ENCODE measurements around the gene REEP3.
"Not testable (repeated sequence)": the region's sequence is repeated elsewhere in the genome, so short reads cannot be mapped to it uniquely, and the experiment has no call there.

REEP3 gene, protein sequence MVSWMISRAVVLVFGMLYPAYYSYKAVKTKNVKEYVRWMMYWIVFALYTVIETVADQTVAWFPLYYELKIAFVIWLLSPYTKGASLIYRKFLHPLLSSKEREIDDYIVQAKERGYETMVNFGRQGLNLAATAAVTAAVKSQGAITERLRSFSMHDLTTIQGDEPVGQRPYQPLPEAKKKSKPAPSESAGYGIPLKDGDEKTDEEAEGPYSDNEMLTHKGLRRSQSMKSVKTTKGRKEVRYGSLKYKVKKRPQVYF

DNA sequence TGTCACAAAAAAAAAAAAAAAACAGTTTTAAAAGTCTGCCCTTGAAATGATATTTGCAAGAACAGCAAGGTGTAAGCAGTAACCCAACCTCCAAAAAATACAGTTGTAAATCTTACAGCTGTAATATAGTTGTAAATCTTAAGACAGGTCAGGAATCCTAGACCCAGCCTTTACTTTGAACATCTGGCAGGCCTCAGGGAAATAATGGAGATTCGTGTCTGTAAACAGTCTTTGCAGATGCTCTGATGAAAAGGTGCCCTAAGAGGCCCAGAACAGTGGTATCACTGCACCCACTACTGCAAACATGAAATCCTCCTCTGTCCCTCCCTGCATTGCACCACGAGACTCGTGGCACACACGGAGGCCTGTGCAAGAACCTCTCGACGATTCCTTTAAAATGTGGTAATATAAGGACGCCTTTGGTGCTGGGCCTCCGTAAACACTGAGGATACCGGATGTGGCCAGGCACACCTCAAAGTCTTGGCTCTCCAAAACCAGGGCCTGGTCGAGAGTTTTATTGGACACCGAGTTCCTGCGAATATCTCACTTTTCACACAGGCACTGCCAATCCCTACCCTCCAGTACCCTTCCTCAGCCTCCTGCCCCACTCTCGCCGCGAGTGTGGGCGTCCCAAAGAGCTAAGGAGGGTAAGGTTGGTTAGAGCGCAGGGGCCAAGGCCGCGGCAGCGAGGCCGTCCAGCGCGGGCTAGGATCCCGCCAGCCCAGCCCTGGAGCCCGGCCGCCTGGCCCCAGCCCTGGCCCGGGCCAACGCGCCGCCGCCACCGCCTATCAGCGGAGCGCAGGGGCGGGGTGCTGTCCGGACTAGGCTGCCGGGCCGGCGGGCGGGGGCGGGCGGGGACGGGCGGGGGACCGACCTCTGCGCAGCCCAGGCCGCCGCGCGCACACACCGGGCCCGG, at the start of gene REEP3:
Gene REEP3, plus strand, starts transcription at position 902 of the 916 bp plus-strand sequence. CDS start 145 bp downstream, outside the sequence.
- DNase-seq (ENCODE audit: low read depth in 4 of 4, low spot score in 1 of 4): peak in 3 of 4 experiments; percentile 9 to 26 (median 11)

DNA sequence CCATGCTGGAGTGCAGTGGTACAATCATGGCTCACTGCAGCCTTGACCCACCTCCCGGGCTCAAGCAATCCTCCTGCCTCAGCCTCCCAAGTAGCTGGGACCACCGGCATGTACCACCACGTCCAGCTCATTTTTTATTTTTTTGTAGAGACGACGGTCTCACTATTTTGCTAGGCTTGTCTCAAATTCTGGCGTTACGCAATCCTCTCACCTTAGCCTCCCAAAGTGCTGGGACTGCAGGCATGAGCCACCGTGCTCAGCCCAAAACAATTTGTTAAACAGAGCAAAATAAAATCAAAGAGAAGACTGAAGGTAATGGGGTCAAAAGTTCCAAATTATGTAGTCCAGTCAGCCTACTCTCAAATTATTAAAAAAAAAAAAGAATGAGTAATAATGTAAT, 46.7 kb upstream of the REEP3 start:
- no peak for DNase-seq (ENCODE audit: low read depth in 4 of 4, low spot score in 1 of 4)

DNA sequence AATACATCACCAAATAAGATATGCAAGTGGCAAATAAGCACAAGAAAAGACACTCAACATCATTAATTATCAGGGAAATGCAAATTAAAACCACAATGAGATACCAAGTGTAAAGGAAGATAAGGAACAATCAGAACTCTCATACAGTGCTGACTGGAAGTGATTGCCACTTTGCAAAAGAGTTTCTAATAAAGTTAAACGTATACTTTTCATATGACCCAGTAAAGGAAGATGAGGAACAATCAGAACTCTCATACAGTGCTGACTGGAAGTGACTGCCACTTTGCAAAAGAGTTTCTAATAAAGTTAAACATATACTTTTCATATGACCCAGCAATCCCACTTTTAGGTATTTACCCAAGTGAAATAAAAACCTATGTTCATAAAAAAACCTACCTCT, 43.3 kb upstream of the REEP3 start:
- no peak for DNase-seq (ENCODE audit: low read depth in 4 of 4, low spot score in 1 of 4)

DNA sequence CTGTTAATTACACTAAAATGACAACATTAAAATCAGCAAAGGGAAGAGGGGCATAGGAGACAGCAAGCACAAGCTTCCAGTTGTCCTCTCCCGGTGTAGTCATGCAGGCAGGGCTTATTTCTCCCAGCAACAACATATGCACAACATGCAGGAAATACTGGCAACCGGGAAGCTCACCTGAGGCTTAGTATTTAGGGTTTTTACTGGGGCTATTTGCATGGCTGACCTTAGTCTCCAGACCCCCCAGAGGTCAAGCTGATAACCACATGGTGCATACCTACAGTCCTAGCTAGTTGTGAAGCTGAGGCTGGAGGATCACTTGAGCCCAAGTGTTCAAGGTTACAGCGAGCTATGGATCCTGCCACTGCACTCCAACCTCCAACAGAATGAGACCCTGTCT, 42.6 kb upstream of the REEP3 start:
- DNase-seq (ENCODE audit: low read depth in 4 of 4, low spot score in 1 of 4): no peak

DNA sequence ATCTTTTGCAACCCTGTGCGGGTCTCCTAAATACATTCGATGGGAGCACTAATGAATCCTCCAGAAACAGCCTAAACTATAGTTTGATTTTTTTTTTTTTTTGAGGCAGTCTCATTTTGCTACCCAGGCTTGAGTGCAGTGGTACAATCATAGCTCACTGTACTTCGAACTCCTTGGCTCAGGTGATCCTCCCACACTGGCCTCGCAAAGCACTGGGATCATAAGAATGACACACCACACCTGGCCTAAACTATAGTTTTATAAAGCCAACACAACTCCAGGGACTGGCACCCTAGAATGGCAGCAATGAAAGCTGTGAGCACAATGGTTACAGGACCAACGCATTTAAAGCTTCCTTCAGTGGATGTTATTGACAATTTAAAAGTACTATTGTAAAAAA, 41.0 kb upstream of the REEP3 start:
- no peak for DNase-seq (ENCODE audit: low read depth in 4 of 4, low spot score in 1 of 4)

DNA sequence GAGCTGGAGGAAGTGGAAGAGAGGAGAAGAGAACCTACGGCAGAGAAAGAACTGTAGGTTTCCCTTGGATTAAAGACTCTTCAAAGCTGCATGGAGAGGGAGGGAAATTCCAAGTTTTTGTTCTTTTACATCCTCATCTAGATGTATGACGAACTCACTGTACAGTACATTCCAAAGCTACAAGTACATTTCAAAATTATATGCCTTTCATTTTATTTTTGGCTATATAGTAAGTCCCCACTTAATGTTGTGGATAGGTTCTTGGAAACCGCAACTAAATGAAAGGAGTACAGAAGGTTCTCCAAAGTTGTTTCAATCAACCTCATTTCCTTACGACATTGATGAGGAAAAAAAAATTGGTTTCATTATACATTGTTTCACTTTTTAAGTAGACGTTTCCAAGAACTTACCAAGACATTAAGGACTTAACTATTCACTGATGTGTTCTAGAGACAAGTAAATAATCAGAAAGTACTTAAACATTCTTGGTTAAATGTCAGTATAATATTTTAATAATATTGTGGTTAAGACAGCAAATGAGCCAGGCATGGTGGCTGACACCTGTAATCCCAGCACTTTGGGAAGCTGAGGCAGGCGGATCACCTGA, 39.3 kb upstream of the REEP3 start:
- DNase-seq (ENCODE audit: low read depth in 4 of 4, low spot score in 1 of 4): no peak

DNA sequence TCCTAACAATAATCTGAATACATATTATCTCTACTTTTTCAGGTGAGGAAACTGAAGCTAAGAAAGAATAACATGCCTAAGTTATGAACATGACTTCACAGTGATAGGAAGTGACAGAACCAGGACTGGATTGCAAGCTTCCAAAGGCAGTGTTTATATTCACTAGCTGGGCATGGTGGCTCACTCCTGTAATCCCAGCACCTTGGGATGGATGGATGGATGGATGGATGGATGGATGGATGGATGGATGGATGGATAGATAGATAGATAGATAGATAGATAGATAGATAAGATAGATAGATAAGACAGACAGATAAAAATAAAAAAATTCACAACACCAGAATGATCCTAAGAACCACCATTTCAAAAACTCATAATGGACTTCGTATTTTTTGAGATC, 37.2 kb upstream of the REEP3 start:
- DNase-seq (ENCODE audit: low read depth in 4 of 4, low spot score in 1 of 4): no peak

DNA sequence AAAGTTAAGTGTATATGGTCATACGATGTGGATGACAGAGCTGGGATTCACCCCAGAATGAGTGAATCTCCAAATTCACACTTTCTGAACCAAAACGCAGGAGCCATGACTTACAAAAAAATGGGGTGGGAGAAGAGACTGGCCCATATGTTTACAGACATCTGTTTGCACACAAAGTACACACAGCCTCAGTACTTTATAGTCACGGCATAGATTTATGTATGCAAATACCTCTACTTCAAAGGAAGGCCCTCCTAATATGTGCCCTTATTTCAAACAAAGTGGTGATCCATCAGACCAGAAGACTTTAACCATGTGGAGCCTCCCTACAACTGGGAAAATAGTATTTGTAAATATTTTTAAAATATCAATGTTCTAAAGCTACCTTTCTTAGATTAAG, 33.2 kb upstream of the REEP3 start:
- DNase-seq (ENCODE audit: low read depth in 4 of 4, low spot score in 1 of 4): no peak

DNA sequence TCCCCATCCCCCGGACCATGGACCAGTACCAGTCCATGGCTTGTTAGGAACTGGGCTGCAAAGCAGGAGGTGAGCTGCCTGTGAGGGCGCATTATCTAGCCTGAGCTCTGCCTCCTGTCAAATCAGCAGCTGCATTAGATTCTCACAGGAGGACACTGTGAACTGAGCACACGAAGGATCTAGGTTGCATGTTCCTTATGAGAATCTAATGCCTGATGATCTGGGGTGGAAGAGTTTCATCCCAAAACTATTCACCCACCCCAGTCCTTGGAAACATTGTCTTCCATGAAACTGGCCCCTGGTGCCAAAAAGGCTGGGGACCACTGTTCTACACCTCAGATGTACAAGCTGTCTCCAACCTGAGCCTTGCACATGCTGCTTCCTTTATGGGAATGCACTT, 31.4 kb upstream of the REEP3 start:
- DNase-seq (ENCODE audit: low read depth in 4 of 4, low spot score in 1 of 4): no peak

DNA sequence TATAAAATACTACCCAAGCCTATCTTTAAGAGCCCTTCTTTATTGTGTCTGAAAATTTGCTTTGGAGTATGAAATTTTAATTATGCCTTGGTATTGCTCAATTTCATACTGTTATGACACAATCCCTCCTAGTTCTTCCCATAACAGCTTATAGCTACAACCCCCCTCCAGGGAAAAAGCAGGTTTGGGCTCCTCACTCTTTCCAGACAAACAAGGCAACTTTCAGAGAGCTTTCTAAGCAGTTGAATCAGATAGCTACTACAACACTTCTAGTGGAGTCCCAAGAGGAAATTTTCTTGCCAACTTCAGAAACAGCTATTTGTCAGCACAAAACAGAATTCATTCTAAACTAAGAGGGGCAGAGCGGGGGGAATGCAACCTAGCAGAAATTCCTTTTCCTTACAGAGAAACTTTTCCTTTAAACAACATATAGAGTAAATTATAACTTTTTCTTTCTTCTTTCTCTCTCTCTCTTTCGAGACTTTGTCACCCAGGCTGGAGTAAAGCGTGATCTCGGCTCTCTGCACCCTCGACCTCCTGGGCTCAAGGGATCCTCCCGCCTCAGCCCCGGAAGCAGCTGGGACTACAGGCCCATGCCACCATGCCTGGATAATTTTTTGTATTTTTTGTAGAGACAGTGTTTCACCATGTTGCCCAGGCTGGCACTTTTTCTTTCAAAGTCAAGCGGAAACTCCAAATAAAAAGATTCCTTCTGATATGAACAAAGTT, 29.4 kb upstream of the REEP3 start:
- no peak for DNase-seq (ENCODE audit: low read depth in 4 of 4, low spot score in 1 of 4)

DNA sequence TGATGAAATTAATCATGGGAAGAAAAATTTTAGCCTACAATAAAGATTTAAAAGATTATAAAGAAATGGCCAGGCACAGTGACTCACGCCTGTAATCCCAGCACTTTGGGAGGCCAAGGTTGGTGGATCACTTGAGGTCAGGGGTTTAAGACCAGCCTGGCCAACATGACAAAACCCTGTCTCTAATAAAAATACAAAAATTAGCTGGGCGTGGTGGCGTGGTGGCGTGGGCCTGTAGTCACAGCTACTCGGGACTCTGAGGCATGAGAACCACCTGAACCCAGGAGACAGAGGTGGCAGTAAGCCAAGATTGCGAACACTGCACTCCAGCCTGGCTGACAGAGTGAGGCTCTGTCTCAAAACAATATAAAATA, 28.9 kb upstream of the REEP3 start:
- DNase-seq (ENCODE audit: low read depth in 4 of 4, low spot score in 1 of 4): not testable (repeated sequence)

DNA sequence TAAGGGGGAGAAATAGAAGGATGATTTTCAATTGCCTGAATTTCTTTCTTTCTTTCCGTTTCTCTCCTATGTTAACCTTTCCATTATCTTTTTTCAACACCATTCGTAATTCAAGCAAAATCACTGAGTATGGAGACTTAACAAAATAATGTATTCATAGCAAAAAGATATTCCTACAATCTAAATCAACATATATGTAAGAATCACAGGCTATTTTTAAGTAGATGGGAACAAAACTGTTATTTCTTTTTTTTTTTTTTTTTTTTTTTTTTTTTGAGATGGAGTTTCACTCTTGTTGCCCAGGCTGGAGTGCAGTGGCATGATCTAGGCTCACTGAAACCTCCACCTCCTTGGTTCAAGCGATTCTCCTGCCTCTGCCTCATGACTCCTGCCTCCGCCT, 28.2 kb upstream of the REEP3 start:
- no peak for DNase-seq (ENCODE audit: low read depth in 4 of 4, low spot score in 1 of 4)

DNA sequence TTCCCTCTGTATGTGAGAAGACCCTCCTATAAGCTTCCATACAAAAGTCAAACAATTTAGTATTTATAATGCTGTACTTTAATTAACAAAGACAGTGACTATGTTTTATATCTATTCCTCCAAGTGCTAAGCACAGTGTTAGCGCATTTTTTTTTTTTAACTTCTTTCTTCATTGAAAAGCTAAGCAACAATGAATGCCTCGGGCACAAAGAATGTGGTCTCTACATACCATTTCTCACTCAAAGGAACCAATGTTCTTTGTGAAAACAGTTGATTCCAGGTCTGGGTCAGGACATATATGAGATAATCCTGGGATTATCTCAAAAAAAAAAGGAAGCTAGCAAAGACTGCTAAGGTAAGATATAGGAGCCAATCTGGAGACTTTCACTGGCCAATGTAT, 26.2 kb upstream of the REEP3 start:
- no peak for DNase-seq (ENCODE audit: low read depth in 4 of 4, low spot score in 1 of 4)

DNA sequence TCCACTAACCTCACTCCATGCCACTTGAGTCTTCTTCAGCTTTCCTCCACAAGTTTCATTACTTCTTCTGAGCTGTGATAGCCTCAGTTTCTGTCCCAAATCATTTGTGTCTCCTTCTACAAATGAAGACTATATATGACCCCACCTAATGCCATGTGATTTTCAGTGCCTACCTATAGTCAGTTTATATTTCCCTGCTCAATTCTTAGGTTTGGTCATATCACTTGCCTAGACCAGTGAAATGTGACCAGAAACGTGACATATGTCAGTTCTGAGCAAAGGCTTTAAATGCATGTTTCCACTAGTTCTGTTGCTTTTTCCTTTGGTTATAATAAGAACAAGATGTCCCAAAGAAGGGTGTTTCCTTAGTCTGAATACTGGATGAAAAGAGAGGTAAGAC, 24.6 kb upstream of the REEP3 start:
- no peak for DNase-seq (ENCODE audit: low read depth in 4 of 4, low spot score in 1 of 4)

DNA sequence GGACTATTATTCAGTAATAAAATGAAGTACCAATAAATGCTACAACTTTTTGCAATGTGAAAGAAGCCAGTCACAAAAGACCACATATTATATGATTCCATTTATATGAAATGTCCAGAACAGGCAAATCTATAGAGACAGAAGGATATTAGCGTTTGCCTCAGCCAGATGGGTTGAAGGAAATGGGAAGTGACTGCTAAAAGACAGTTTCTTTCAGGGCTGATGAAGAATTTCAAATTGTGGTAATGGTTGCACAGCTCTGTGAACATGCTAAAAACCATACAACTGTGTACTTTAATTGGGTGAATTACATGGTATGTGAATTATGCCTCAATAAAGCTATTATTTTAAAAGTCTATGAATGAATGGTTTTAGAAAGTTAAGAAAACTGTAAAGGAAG, 23.9 kb upstream of the REEP3 start:
- no peak for DNase-seq (ENCODE audit: low read depth in 4 of 4, low spot score in 1 of 4)

DNA sequence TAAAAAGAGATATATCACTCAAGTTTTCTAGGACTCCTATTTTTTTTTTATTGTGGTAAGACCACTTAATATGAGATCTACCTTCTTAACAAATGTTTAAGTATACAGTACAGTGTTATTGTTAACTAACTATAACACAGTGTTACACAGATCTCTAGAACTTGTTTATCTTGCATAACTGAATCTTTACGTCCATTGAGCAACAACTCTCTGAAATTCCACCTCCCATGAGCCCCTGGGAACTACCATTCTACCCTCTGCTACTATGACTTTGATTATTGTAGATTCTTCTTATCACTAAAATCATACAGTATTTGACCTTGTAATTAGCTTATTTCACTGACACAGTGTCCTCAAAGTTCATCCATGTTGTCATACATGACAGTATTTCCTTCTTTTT, 22.5 kb upstream of the REEP3 start:
- no peak for DNase-seq (ENCODE audit: low read depth in 4 of 4, low spot score in 1 of 4)

DNA sequence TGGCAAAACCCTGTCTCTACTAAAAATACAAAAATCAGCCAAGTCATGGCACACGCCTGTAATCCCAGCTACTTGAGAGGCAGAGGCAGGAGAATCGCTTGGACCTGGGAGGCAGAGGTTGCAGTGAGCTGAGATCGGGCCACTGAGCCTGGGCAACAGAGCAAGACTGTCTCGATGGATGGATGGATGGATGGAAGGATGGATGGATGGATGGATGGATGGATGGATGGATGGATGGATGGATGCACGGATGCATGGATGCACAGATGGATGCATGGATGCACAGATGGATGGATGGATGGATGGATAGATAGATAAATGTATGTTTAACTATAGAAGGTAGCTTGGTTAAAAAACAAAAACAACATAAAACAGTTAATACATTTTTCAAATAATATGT, 20.6 kb upstream of the REEP3 start:
- DNase-seq (ENCODE audit: low read depth in 4 of 4, low spot score in 1 of 4): not testable (repeated sequence)

DNA sequence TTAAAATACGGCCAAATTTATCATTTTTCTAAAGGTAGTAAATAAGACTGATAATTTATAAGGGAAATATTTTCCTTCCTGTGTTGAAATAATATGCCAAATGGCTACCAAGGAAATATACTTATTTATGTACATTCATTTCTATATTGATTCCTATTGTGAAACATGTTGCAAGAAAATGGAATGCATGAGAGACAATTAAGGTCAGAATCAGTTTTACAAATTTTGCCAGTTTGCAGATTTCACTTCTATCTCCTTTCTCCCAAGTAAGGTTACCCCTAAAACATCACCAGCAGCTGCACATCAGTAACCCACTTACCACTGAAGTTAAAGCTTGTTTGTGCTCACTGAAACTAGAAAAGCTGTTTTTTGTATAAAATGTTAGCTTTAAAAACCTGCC, 19.2 kb upstream of the REEP3 start:
- DNase-seq (ENCODE audit: low read depth in 4 of 4, low spot score in 1 of 4): no peak

DNA sequence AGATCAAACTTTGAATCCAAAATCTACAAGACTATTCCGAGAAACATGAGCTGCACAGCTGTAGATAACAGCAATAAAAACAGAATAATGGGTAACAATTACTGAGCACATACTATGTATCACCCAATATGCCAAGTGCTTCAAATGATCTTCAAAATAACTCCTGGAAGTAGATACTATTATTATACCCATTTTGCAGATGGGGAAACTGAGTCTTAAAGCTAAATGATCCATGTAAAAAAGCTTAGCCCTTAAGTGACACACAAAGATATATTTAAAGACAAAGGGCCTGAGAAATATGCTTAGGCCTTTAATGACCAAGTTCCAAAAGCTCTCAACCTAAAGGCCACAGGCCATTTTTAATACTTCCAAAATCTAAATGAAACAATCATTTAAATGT, 18.4 kb upstream of the REEP3 start:
- DNase-seq (ENCODE audit: low read depth in 4 of 4, low spot score in 1 of 4): no peak

DNA sequence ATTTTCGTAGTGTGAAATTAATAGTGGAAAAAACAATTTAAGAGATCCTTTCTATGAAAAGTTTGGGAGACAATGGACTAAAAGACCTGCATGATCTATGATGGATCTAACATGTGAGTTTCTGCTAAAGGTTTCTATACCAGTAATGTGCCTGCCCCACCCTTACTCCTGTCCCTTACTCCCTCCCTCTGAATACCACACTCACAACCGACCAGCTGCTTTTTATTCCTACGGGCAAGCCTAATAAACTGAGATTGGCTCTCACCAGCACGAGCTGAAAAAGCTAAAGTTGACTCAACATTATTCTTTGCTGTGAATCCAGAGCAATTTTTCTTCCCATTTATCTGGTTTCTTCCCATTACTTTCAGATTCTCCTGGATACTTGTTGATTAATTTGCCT, 17.8 kb upstream of the REEP3 start:
- no peak for DNase-seq (ENCODE audit: low read depth in 4 of 4, low spot score in 1 of 4)

DNA sequence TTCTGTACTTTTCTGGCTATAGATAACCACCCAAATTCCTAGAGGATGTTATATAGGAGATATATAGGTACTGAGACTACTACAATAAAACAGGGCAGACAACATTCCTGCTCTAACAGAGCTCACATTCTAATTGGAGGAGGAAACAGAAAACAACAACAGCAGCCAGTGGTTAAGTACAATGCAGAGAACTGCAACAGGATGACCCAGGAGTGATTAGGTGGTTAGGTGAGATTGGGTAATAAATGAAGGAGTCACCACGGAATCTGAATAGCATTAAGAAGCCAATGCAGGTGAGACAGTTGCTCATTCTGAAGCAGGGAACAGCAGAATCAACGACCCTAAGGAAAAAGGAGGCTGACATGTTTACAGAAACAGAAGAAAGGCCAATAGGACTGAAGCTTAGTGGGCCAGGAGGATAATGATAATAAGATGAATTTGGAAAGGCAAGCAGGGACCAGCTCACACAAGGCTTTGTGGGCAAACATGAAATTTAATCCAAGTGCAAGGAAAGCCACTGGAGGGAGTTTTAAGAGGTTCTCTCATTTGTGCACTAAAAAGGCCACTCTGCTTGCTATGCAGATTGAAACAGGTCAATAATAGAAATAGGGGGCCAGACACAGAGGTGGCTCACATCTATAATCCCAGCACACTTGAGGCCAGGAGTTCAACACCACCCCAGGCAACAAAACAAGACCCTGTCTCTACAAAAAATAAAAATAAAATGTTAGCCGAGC, 16.9 kb upstream of the REEP3 start:
- no peak for DNase-seq (ENCODE audit: low read depth in 4 of 4, low spot score in 1 of 4)

Measured in stimulated activated CD4-positive, alpha-beta T cell treated with anti-CD3 and anti-CD28 coated beads, Interleukin-1b, Interleukin-23, amount 100 ng/mL, for 24 hours (primary cell).